ENCODE measurements around the gene CACNA2D3. TPM values are rescaled to one million over a fixed set of nuclear protein-coding genes. Genes with fewer than 3 reads are reported as not detected.
"Not testable (repeated sequence)": the region's sequence is repeated elsewhere in the genome, so short reads cannot be mapped to it uniquely, and the experiment has no call there.

CACNA2D3 gene
- polyA plus RNA-seq, 3 donors: 1.2 to 1.9 (median 1.7) TPM

GRCh38 chr3:55094676-55095075, 972.3 kb downstream of the CACNA2D3 start:
- no peak for DNase-seq (ENCODE audit: extremely low read depth in 1 of 11, low read depth in 9 of 11, low spot score in 4 of 11)

- no peak for DNase-seq (ENCODE audit: extremely low read depth in 1 of 11, low read depth in 9 of 11, low spot score in 4 of 11)
These were observed 975.1 kb downstream of the CACNA2D3 start for GRCh38 chr3:55097441-55097840.

- no peak for DNase-seq (ENCODE audit: extremely low read depth in 1 of 11, low read depth in 9 of 11, low spot score in 4 of 11)
These were observed 983.3 kb downstream of the CACNA2D3 start for GRCh38 chr3:55105647-55106046.

- DNase-seq (ENCODE audit: extremely low read depth in 1 of 11, low read depth in 9 of 11, low spot score in 4 of 11): no peak
These were observed 984.8 kb downstream of the CACNA2D3 start for GRCh38 chr3:55107187-55107586.

GRCh38 chr3:55111906-55112305, 989.6 kb downstream of the CACNA2D3 start:
- not testable (repeated sequence) for DNase-seq (ENCODE audit: extremely low read depth in 1 of 11, low read depth in 9 of 11, low spot score in 4 of 11)

- no peak for DNase-seq (ENCODE audit: extremely low read depth in 1 of 11, low read depth in 9 of 11, low spot score in 4 of 11)
These were observed 996.1 kb downstream of the CACNA2D3 start for GRCh38 chr3:55118451-55118850.

- DNase-seq (ENCODE audit: extremely low read depth in 1 of 11, low read depth in 9 of 11, low spot score in 4 of 11): no peak
These were observed 996.9 kb downstream of the CACNA2D3 start for GRCh38 chr3:55119268-55119667.

GRCh38 chr3:55122312-55122711, 1000.0 kb downstream of the CACNA2D3 start:
- no peak for DNase-seq (ENCODE audit: extremely low read depth in 1 of 11, low read depth in 9 of 11, low spot score in 4 of 11)

Other genes starting within 250 kb of the CACNA2D3 start
- 10 to 100 TPM; 40.7 to 42.6 (median 41.7) TPM for gene ACTR8, start 240.4 kb upstream of the CACNA2D3 start, polyA plus RNA-seq (ENCODE audit: insufficient read length in 3 of 3)
- 10 to 100 TPM; 72.5 to 93.8 (median 77.9) TPM for gene SELENOK, start 230.7 kb upstream of the CACNA2D3 start, polyA plus RNA-seq (ENCODE audit: insufficient read length in 3 of 3)

Data from renal cortex interstitium (tissue), 11 donors.